H1 (cell line): Measurements from ENCODE around the gene ADRA2B. TPM values are rescaled to one million over a fixed set of nuclear protein-coding genes. Genes with fewer than 3 reads are reported as not detected.
"Not testable (repeated sequence)": the region's sequence is repeated elsewhere in the genome, so short reads cannot be mapped to it uniquely, and the experiment has no call there.

Experiments used
- CTCF ChIA-PET: fragments of 300-600 bp; sonication (Branson Sonifier 250); formaldehyde crosslinking; loops from one replicate; lab custom pipeline; 2021; ENCODE audit not compliant: partially characterized antibody; lab: Charles Lee
- POLR2A ChIA-PET: fragments of 300-600 bp; sonication (Branson Sonifier 250); formaldehyde crosslinking; loops from one replicate; lab custom pipeline; 2021; ENCODE audit warnings: inconsistent platforms; ENCODE audit not compliant: partially characterized antibody; lab: Charles Lee
- DNase-seq, 2 experiments: peaks; one replicate each; pipeline versions ENCODE4 v3.0.0 to v3.0.0-alpha.2; 2010 to 2022; ENCODE audit warnings: low spot score in 2 of 2, low read depth in 1 of 2, mixed read lengths in 1 of 2
- FAIRE-seq: peaks from 2 replicates; lab custom pipeline; 2011; peaks lifted over from hg19 to GRCh38; lab: Jason Lieb, UNC
- H2AFZ ChIP-seq: 2 replicates; pipeline ENCODE4 v1.8.1; 2012; ENCODE audit warnings: low read length, inconsistent platforms
- H2AK5ac ChIP-seq: 2 replicates; pipeline ENCODE4 v1.6.1; 2013; ENCODE audit warnings: low read depth, low read length
- H2BK120ac ChIP-seq: replicated peaks from 2 replicates; pipeline ENCODE3; 2013; ENCODE audit warnings: low read depth, low read length, inconsistent platforms
- H2BK12ac ChIP-seq: 2 replicates; pipeline ENCODE4 v1.6.1; 2013; ENCODE audit warnings: low read depth, low read length
- H2BK15ac ChIP-seq: 2 replicates; pipeline ENCODE4 v1.6.1; 2013; ENCODE audit warnings: low read length
- H2BK20ac ChIP-seq: 2 replicates; pipeline ENCODE4 v1.6.1; 2013; ENCODE audit warnings: low read length
- H2BK5ac ChIP-seq: 2 replicates; pipeline ENCODE4 v1.6.1; 2013; ENCODE audit warnings: low read depth, low read length
- H3K14ac ChIP-seq: 2 replicates; pipeline ENCODE4 v1.6.1; 2013; ENCODE audit warnings: inconsistent platforms; ENCODE audit not compliant: insufficient read length
- H3K18ac ChIP-seq: 2 replicates; pipeline ENCODE4 v1.6.1; 2013; ENCODE audit warnings: low read length; ENCODE audit errors: extremely low read depth
- H3K23ac ChIP-seq: 2 replicates; pipeline ENCODE4 v1.6.1; 2013; ENCODE audit warnings: inconsistent platforms; ENCODE audit not compliant: insufficient read length
- H3K23me2 ChIP-seq: 2 replicates; pipeline ENCODE4 v1.6.1; 2013; ENCODE audit warnings: low read depth, low read length
- H3K27ac ChIP-seq: 2 replicates; pipeline ENCODE4 v1.6.1; 2011; ENCODE audit warnings: low read depth, low read length, inconsistent platforms
- H3K27me3 ChIP-seq, 4 experiments: replicated peaks in 1 of 4; 1 replicate in 1 of 4; 2 replicates in 3 of 4; pipeline versions ENCODE4 v1.6.1 to v1.8.1; 2011 to 2013; ENCODE audit warnings: low read length in 3 of 4, mild to moderate bottlenecking in 3 of 4, inconsistent platforms in 2 of 4, mixed read lengths in 2 of 4, moderate library complexity in 1 of 4; ENCODE audit not compliant: control insufficient read depth in 3 of 4, insufficient read depth in 3 of 4; ENCODE audit errors: extremely low read depth in 1 of 4
- H3K36me3 ChIP-seq, 4 experiments: 2 replicates each; pipeline versions ENCODE4 v1.6.1 to v1.8.1; 2011 to 2013; ENCODE audit warnings: mild to moderate bottlenecking in 4 of 4, low read length in 3 of 4, moderate library complexity in 2 of 4, control low read depth in 1 of 4, inconsistent platforms in 1 of 4; ENCODE audit not compliant: insufficient read depth in 4 of 4, control insufficient read depth in 2 of 4
- H3K4ac ChIP-seq: replicated peaks from 2 replicates; pipeline ENCODE3; 2013; ENCODE audit warnings: low read length, low read depth, mixed read lengths, inconsistent platforms; ENCODE audit not compliant: insufficient read length
- H3K4me1 ChIP-seq, 4 experiments: replicated peaks in 1 of 4; 1 replicate in 1 of 4; 2 replicates in 3 of 4; pipeline versions ENCODE4 v1.6.1 to v1.8.1; 2011 to 2013; ENCODE audit warnings: low read length in 3 of 4, inconsistent platforms in 2 of 4, mixed read lengths in 1 of 4; ENCODE audit not compliant: insufficient read depth in 4 of 4, control insufficient read depth in 3 of 4
- H3K4me2 ChIP-seq, 2 experiments: 2 replicates each; pipeline versions ENCODE4 v1.6.1 to v1.8.1; 2011 to 2013; ENCODE audit warnings: low read depth in 2 of 2, low read length in 2 of 2, control low read depth in 1 of 2, inconsistent platforms in 1 of 2, mild to moderate bottlenecking in 1 of 2; ENCODE audit not compliant: insufficient read depth in 1 of 2
- H3K4me3 ChIP-seq, 4 experiments: fragments of 200-600, 300-600 bp in 1 of 4; sonication (generic), shearing (Covaris generic), sonication (Bioruptor Twin) in 1 of 4; 2 replicates each; pipeline versions ENCODE4 v1.5.1 to v1.8.1; 2011 to 2016; ENCODE audit warnings: low read length in 4 of 4, low read depth in 3 of 4, control low read depth in 2 of 4, inconsistent platforms in 2 of 4, mild to moderate bottlenecking in 2 of 4, mixed read lengths in 1 of 4, moderate library complexity in 1 of 4; ENCODE audit not compliant: insufficient read depth in 2 of 4; ENCODE audit errors: extremely low read depth in 1 of 4
- H3K56ac ChIP-seq: replicated peaks from 2 replicates; pipeline ENCODE3; 2013; ENCODE audit warnings: low read depth, mild to moderate bottlenecking, mixed read lengths, low read length, inconsistent platforms; ENCODE audit not compliant: insufficient read length
- H3K79me1 ChIP-seq: 2 replicates; pipeline ENCODE4 v1.6.1; 2013; ENCODE audit warnings: low read depth, low read length, control low read depth
- H3K79me2 ChIP-seq, 2 experiments: 2 replicates each; pipeline versions ENCODE4 v1.6.1 to v1.8.1; 2012 to 2013; ENCODE audit warnings: low read length in 2 of 2, mild to moderate bottlenecking in 2 of 2, inconsistent platforms in 1 of 2; ENCODE audit not compliant: insufficient read depth in 2 of 2, control insufficient read depth in 1 of 2
- H3K9ac ChIP-seq, 4 experiments: replicated peaks in 1 of 4; 1 replicate in 1 of 4; 2 replicates in 3 of 4; pipeline versions ENCODE4 v1.6.1 to v1.8.1; 2011 to 2013; ENCODE audit warnings: low read depth in 3 of 4, low read length in 3 of 4, control low read depth in 2 of 4, mild to moderate bottlenecking in 2 of 4, moderate library complexity in 2 of 4, inconsistent platforms in 1 of 4; ENCODE audit errors: extremely low read depth in 1 of 4
- H3K9me3 ChIP-seq, 2 experiments: 2 replicates each; pipeline versions ENCODE4 v1.6.1 to v1.8.1; 2012 to 2013; ENCODE audit warnings: mild to moderate bottlenecking in 2 of 2, moderate library complexity in 2 of 2, control low read depth in 1 of 2, inconsistent platforms in 1 of 2, low read depth in 1 of 2, low read length in 1 of 2, mixed read lengths in 1 of 2; ENCODE audit not compliant: insufficient read depth in 2 of 2
- H4K20me1 ChIP-seq, 2 experiments: replicated peaks in 1 of 2; 2 replicates each; pipeline versions ENCODE3 to v1.8.1; 2011 to 2013; ENCODE audit warnings: inconsistent platforms in 2 of 2, low read length in 2 of 2, mild to moderate bottlenecking in 1 of 2; ENCODE audit not compliant: insufficient read depth in 2 of 2, control insufficient read depth in 1 of 2
- H4K5ac ChIP-seq: 2 replicates; pipeline ENCODE4 v1.6.1; 2013; ENCODE audit warnings: low read length, low read depth, mixed read lengths, inconsistent platforms; ENCODE audit not compliant: insufficient read length
- H4K8ac ChIP-seq: 2 replicates; pipeline ENCODE4 v1.8.0; 2013; ENCODE audit warnings: mild to moderate bottlenecking, moderate library complexity, low read length, inconsistent platforms; ENCODE audit not compliant: insufficient read depth; ENCODE audit errors: extremely low read depth
- H4K91ac ChIP-seq: replicated peaks from 2 replicates; pipeline ENCODE3; 2013; ENCODE audit warnings: low read length, mixed read lengths, inconsistent platforms; ENCODE audit not compliant: insufficient read length
- WGBS, 2 experiments: shearing (Covaris generic) in 1 of 2; methylation state at CpG; one replicate each; pipeline versions ENCODE4 v1.1.6 to v1.1.7; 2013 to 2015; ENCODE audit warnings: low lambda C conversion rate in 2 of 2, mixed read lengths in 2 of 2, inconsistent platforms in 1 of 2, low coverage in 1 of 2, missing lambda C conversion rate in 1 of 2; ENCODE audit not compliant: insufficient replicate concordance in 2 of 2, insufficient coverage in 1 of 2, insufficient read length in 1 of 2; ENCODE audit errors: extremely low coverage in 1 of 2, missing lambda C conversion rate in 1 of 2; 5-methylcytosine and 5-hydroxymethylcytosine counted together
- polyA plus RNA-seq, 7 experiments: library from polyadenylated mRNA; depleted of rRNA in 3 of 7; stranded (reverse) in 5 of 7; unstranded in 2 of 7; fragments of >200 nt in 5 of 7; fragments of 200-250 nt in 2 of 7; gene quantifications; 1 replicate in 5 of 7; 2 replicates in 1 of 7; 4 replicates in 1 of 7; pipeline versions ENCODE4 v1.2.1 to v1.2.3, GENCODE V29; 2011 to 2013; ENCODE audit warnings: missing spikeins in 2 of 7, mixed read lengths in 2 of 7
- total RNA-seq: library from RNA; stranded (reverse); fragmentation: NEBNext Ultra II Directional; extraction: Animal tissue kit (Norgen Biotek cat#: 25700); gene quantifications from 2 replicates; pipeline ENCODE4 v1.2.1, GENCODE V29; 2021

Gene ADRA2B
- total and polyA plus RNA-seq, 2 of the 8 experiments (the other 6 are each of a cell fraction or from before 2014, with no cell fraction given), result 5.8 to 6.5 TPM

- not testable (repeated sequence) for H4K20me1 ChIP-seq, H2AFZ ChIP-seq, H2BK5ac ChIP-seq, H3K79me2 ChIP-seq, H3K4me2 ChIP-seq, H3K36me3 ChIP-seq, DNase-seq, H2BK120ac ChIP-seq, H2BK20ac ChIP-seq, H2AK5ac ChIP-seq, H2BK15ac ChIP-seq, H3K27ac ChIP-seq, H4K91ac ChIP-seq, H3K56ac ChIP-seq, H3K18ac ChIP-seq, H3K9me3 ChIP-seq, H3K4me3 ChIP-seq, H4K5ac ChIP-seq, H3K23me2 ChIP-seq, H3K14ac ChIP-seq, H3K9ac ChIP-seq, H3K4ac ChIP-seq, H4K8ac ChIP-seq, FAIRE-seq, H3K23ac ChIP-seq, H3K79me1 ChIP-seq, H2BK12ac ChIP-seq
- POLR2A ChIA-PET, result interaction anchor here (0.9 kb wide), 1 partner anchor 10 kb away, joined by 4 read pairs; no protein-coding TSS in a partner anchor
- CTCF ChIA-PET, result interaction anchor here (0.8 to 13.4 kb wide), 15 partner anchors 8 to 125 kb away, joined by 3 to 155 read pairs (median 7); partner anchors contain the start of genes ADRA2B and CIAO1
- WGBS, 2 experiments, result 100% methylated on average over 5 of the region's 5 CpGs; no CpG with 5 or more reads in 1 of the 2 experiments
- Histone ChIP-seq H3K4me1 (peaks cover 0 to 38% (median 20%) of the 10 kb centered on the region in 4 experiments; a peak in 6 of 7 replicates), H3K27me3 (peaks cover 4 to 25% (median 17%) of the 10 kb centered on the region in 4 experiments; a peak in 6 of 7 replicates)
Measured at GRCh38 chr2:96141624-96141967, 25.2 kb upstream of the ADRA2B start.
